Embryonic facial prominence (tissue), 1 donor: Measurements from ENCODE around the gene ZBTB21.

Experiments
- DNase-seq: peaks from one replicate; pipeline ENCODE4 v3.0.0-alpha.2; 2016; ENCODE audit errors: extremely low spot score

ZBTB21 gene

DNA sequence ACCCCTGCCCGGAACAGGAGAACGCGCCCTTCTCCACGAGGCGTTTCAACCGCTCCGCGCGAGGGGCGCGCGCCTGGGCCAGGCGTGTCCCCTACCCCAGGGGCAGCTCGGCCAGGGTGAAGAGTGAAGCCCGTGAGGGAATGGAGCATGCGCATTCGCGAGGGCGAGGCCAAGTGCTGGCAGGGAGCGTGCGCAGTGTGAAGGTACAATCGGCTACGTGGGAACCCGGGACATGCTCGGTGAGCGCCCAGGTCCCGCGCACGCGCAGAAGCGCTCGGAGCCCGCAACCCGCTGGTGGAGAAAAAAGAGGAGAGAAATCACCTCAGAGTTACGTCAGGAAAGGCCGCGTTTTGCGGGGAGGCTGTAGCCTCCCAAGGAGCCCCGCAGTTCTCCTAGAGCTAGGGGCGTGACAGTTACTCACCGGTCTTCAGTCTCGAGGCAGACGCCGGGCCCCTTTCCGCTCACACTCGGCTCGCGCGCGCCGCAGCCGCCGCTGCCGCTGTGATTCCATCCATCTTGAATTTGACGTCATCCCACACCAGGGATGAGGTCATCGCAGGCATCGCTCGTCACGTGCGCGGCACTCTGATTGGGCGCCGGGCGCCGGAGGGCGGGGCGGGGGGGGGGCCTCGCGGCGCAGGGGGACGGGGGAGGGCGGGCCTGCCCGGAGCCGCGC is at the start of gene ZBTB21:
ZBTB21 (minus strand) TSS at position 530 of the 676 bp plus-strand sequence. CDS start 16,265 bp downstream, outside the sequence.
- DNase-seq: peak; percentile 96

- no peak for DNase-seq
These were observed 49.6 kb upstream of the ZBTB21 start for GRCh38 chr21:42059721-42060120.

GRCh38 chr21:42059141-42059540 is 49.0 kb upstream of the ZBTB21 start:
- DNase-seq: no peak

DNA sequence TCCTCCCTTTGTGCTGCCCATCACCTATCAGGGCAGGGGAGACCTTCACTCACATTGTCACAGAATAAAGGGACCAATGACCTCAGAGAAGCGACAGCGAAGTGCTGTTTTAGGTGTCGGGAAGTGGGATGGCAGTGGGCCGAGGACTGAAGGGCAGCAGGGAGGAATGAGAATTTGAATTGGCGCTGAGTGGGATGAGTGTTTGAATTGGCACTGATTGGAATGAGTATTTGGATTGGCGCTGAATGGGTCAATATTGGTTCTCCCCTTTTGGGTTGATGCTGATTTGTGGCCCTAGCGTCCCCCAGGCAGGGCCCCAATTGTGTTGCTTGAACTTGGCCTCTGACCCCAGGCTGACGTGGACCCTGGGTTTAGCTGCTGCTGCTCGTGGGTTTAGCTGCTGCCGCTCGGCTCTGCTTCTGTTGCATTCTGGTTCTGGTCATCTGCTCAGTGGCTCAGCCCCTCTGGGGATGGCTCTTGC is 48.5 kb upstream of the ZBTB21 start:
- DNase-seq: no peak

GRCh38 chr21:42057851-42058437 is 47.8 kb upstream of the ZBTB21 start:
- DNase-seq: no peak

GRCh38 chr21:42056996-42057689 is 47.0 kb upstream of the ZBTB21 start:
- DNase-seq: peak; percentile 26

- no peak for DNase-seq
These were observed 46.3 kb upstream of the ZBTB21 start for GRCh38 chr21:42056468-42056867.

- no peak for DNase-seq
These were observed 45.3 kb upstream of the ZBTB21 start for GRCh38 chr21:42055425-42055824.

DNA sequence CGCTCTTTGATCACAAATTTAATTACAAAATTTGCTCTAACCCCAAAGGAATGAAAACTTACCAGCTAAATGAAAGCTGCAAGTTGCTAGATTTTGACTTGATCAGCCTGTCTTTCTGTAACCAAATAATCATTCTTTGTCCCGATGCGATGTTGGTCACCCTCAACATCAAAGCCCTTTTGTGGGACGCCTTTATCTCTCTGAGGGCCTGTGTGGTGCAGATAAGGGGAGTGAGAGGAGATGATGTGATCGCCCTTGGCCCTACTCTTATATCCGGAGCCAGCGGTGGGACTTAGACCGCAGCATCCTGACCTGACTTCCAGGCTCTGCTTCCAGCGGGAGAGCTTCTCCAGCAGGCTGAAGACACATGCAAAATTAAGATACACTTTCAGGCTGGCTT is 41.6 kb upstream of the ZBTB21 start:
- no peak for DNase-seq

- no peak for DNase-seq
These were observed 39.6 kb upstream of the ZBTB21 start for GRCh38 chr21:42049578-42050430.

GRCh38 chr21:42048870-42049577 is 38.9 kb upstream of the ZBTB21 start:
- no peak for DNase-seq

GRCh38 chr21:42047821-42048613 is 37.9 kb upstream of the ZBTB21 start:
- no peak for DNase-seq

GRCh38 chr21:42044871-42045495 is 34.8 kb upstream of the ZBTB21 start:
- DNase-seq: no peak

GRCh38 chr21:42043961-42044360 is 33.8 kb upstream of the ZBTB21 start:
- no peak for DNase-seq

DNA sequence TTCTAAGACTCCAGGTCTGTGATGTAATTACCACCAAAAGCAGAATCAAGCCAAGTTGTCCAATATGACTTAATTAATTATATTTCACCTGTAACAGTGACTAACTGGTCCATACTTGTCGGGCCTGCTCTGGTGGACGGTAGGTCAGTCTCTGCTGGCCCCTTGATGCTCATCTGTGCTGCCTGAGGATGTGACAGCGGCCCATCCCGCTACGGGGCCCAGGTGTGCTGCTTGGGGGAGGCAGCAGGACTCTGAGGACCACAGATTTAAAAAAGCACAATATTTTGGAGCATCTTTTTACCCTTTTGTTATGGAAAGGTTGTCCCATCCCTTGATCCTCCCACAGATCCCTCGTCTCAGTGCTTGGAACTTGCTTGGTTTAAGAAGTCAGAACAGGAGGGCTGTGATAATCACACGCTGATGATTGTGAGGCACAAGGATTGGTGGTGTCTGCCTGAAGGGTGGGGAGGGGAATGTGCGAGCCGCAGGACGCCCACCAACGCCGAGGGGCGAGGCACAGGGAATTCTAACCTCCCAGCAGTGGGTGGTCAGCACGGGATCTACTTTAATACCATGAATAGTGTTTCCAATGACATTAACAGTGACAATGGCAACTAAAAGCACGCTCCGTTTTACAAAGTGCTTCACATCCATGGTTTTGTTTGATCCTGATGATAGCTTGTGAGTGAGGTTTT is 33.2 kb upstream of the ZBTB21 start:
- no peak for DNase-seq

- no peak for DNase-seq
These were observed 32.5 kb upstream of the ZBTB21 start for GRCh38 chr21:42042651-42043050.

GRCh38 chr21:42041711-42042110 is 31.6 kb upstream of the ZBTB21 start:
- DNase-seq: no peak

GRCh38 chr21:42041246-42041645 is 31.1 kb upstream of the ZBTB21 start:
- DNase-seq: no peak

GRCh38 chr21:42040411-42041180 is 30.4 kb upstream of the ZBTB21 start:
- no peak for DNase-seq
